Right lobe of liver (tissue), 4 donors: ENCODE measurements around the gene RSU1.

Experiments used
- POLR2A ChIP-seq: fragments of 450-650 bp; IDR thresholded peaks from one replicate; pipeline ENCODE4 v1.6.1; 2017; ENCODE audit warnings: antibody characterized with exemption, mild to moderate bottlenecking
- TF ChIP-seq, protein P1 (sequence below), 4 donors: fragments of 200-600 bp in 3 of 4; fragments of 450-650 bp in 1 of 4; IDR thresholded peaks; one replicate each; pipeline versions ENCODE4 v1.5.1 to v1.8.0; 2016 to 2022; ENCODE audit warnings: antibody characterized with exemption in 4 of 4, mild to moderate bottlenecking in 2 of 4
- donor health status: DM: no; HTN: no; CAD: no.
- donor health status: DM: no; HTN: no; CAD: no.
- donor health status: DM: no; HTN: yes; CAD: no.

DNA sequence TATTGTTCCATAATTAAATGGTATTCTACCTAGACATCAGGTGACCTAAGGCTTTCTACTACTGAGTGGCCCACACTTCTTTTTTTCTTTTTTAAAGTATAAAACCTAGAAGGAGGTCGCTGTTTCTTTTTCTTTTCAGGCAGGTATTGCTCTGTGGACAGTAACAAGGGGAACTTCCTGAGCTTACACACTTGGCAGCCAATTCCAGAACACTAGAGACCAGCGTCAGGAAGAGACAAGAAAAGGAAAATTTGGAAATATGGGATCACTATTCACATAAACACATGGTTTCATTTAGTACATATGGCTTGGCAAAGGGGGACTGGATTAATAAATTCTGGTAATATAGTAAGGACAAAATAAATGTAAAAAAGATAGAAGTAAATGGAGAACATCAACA lies 141.9 kb downstream of the RSU1 start:
- TF ChIP-seq, protein P1, sequence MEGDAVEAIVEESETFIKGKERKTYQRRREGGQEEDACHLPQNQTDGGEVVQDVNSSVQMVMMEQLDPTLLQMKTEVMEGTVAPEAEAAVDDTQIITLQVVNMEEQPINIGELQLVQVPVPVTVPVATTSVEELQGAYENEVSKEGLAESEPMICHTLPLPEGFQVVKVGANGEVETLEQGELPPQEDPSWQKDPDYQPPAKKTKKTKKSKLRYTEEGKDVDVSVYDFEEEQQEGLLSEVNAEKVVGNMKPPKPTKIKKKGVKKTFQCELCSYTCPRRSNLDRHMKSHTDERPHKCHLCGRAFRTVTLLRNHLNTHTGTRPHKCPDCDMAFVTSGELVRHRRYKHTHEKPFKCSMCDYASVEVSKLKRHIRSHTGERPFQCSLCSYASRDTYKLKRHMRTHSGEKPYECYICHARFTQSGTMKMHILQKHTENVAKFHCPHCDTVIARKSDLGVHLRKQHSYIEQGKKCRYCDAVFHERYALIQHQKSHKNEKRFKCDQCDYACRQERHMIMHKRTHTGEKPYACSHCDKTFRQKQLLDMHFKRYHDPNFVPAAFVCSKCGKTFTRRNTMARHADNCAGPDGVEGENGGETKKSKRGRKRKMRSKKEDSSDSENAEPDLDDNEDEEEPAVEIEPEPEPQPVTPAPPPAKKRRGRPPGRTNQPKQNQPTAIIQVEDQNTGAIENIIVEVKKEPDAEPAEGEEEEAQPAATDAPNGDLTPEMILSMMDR (IDR thresholded peaks at IDR 0.05), result no peak
- no peak for TF ChIP-seq POLR2A
